Prostate gland (tissue), 2 donors: ENCODE results near the gene KCNQ5.

Experiments
- CTCF ChIP-seq, 4 experiments: fragments of 200-600 bp in 2 of 4; fragments of 450-650 bp in 2 of 4; sonication (generic) in 2 of 4; IDR thresholded peaks; 1 replicate in 3 of 4; 2 replicates in 1 of 4; pipeline ENCODE4 v1.5.1; 2016 to 2019; ENCODE audit warnings: antibody characterized with exemption in 4 of 4, mild to moderate bottlenecking in 2 of 4, moderate library complexity in 2 of 4
- POLR2A ChIP-seq: fragments of 450-650 bp; IDR thresholded peaks from one replicate; pipeline ENCODE4 v1.6.1; 2016; ENCODE audit warnings: antibody characterized with exemption, mild to moderate bottlenecking

GRCh38 chr6:72850469-72850868 is 228.6 kb downstream of the KCNQ5 start:
- no peak for TF ChIP-seq POLR2A
- no peak for TF ChIP-seq CTCF (IDR thresholded peaks at IDR 0.05)
